NB4 (cell line): ENCODE results near the gene MECP2.
"Not testable (repeated sequence)": the region's sequence is repeated elsewhere in the genome, so short reads cannot be mapped to it uniquely, and the experiment has no call there.

Experiments
- DNase-seq: peaks from one replicate; pipeline ENCODE4 v3.0.0; 2010; ENCODE audit warnings: low read depth
- H3K4me3 ChIP-seq: one replicate; pipeline ENCODE4 v1.5.1; 2011; ENCODE audit warnings: mild to moderate bottlenecking, low read depth, low read length, moderate library complexity
- MAX ChIP-seq: IDR thresholded peaks from 2 replicates; pipeline ENCODE4 v1.6.1; 2011; ENCODE audit warnings: low read depth, low read length
- MYC ChIP-seq: IDR thresholded peaks from 2 replicates; pipeline ENCODE4 v1.6.1; 2011; ENCODE audit warnings: low read depth, low read length
- POLR2A ChIP-seq: IDR thresholded peaks from 2 replicates; pipeline ENCODE4 v1.6.1; 2011; ENCODE audit warnings: mild to moderate bottlenecking; ENCODE audit not compliant: insufficient read length; ENCODE audit errors: extremely low read depth
- TF ChIP-seq, protein P1 (sequence below): IDR thresholded peaks from one replicate; pipeline ENCODE4 v1.5.1; 2012; ENCODE audit warnings: low read depth, low read length

The MECP2 gene

GRCh38 chrX:154004315-154004714 lies 93.2 kb downstream of the MECP2 start:
- peak overlapping the region; percentile 16 for H3K4me3 ChIP-seq
- TF ChIP-seq, protein P1, sequence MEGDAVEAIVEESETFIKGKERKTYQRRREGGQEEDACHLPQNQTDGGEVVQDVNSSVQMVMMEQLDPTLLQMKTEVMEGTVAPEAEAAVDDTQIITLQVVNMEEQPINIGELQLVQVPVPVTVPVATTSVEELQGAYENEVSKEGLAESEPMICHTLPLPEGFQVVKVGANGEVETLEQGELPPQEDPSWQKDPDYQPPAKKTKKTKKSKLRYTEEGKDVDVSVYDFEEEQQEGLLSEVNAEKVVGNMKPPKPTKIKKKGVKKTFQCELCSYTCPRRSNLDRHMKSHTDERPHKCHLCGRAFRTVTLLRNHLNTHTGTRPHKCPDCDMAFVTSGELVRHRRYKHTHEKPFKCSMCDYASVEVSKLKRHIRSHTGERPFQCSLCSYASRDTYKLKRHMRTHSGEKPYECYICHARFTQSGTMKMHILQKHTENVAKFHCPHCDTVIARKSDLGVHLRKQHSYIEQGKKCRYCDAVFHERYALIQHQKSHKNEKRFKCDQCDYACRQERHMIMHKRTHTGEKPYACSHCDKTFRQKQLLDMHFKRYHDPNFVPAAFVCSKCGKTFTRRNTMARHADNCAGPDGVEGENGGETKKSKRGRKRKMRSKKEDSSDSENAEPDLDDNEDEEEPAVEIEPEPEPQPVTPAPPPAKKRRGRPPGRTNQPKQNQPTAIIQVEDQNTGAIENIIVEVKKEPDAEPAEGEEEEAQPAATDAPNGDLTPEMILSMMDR = no peak
- TF ChIP-seq MAX (no peak), MYC (no peak), POLR2A (no peak)
- DNase-seq = peak; percentile 77

DNA sequence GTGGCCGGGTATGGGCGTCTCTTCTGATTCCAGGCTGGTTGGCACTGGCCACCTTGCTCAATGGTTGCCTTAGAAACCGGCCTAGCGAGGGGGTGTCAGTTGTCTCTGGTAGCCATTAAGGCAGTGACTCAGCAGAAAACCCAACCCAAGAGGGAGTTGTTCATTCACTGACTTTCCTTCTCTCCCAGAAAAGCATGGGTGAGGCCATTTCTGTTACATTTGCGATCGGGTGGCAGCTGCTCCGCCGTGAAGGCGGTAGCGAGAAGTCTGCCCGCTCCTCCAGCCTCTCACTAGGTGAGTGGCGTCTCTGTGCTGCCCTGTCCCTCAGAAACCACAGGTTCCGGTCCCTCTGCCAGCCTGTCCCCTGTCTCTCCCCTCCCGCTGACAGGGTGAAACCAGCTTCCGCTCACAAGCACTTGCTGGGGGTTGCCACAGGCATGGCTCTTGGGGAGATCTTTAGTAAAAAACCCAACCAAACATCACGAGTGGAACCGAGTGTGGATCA lies 95.2 kb downstream of the MECP2 start:
- peak; percentile 95 for DNase-seq
- TF ChIP-seq, protein P1 = no peak
- peak; percentile 60 for TF ChIP-seq MYC
- peak; percentile 64 for TF ChIP-seq POLR2A
- peak overlapping the region; percentile 28 for H3K4me3 ChIP-seq

DNA sequence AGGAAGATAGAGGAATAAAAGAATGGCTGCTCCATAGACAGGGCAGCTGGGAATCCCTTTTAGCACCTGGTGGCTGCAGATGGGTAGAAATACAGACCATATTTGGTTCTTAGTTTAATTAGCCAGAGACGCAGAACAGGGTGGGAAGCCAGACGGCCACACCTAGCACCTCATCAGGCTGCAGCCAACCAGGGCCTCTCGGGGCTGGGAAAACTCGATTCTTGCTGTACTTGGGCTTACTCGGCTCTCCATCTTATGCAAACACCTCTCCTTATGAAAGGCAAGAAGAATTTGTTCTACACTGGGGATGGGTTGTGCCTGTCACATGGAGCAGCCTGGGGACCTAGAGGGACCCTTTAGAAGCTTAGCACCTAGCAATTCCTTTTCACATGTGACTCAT lies 97.5 kb downstream of the MECP2 start:
- no peak overlapping the region for H3K4me3 ChIP-seq
- 0 out of 2 replicates have a peak, but pooled peaks have one; percentile 39 for TF ChIP-seq MAX
- TF ChIP-seq POLR2A = no peak
- peak; percentile 46 for DNase-seq

- DNase-seq = peak; percentile 68
- TF ChIP-seq MYC (peak; percentile 25; the same call in 1 of the 2 replicates), POLR2A (no peak), MAX (no peak)
- TF ChIP-seq, protein P1 = no peak
- H3K4me3 ChIP-seq = no peak overlapping the region
Observed at GRCh38 chrX:153999359-154000037, 98.0 kb downstream of the MECP2 start.

DNA sequence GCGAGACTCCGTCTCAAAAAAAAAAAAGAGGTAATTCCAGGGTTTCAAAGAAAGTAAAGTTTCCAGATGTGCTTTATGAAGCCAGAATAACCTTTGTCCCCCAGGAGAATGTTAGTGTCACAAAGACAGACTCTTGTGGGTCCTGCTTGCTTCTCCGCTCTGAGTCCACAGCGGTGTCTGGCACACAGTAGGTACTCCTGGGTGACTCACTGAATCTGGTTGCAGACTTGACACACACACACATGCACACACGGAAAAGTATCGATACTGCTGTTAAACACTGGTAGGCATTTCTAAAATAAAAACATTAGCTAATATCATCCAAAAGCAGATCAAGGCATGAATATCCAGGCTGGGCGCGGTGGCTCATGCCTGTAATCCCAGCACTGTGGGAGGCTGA lies 102.0 kb downstream of the MECP2 start:
- H3K4me3 ChIP-seq = no peak overlapping the region
- TF ChIP-seq, protein P1 = no peak
- TF ChIP-seq MAX (no peak), MYC (no peak), POLR2A (no peak)
- DNase-seq = no peak

GRCh38 chrX:153994398-153994797 lies 103.1 kb downstream of the MECP2 start:
- not testable (repeated sequence) for H3K4me3 ChIP-seq, DNase-seq

GRCh38 chrX:153993978-153994377 lies 103.5 kb downstream of the MECP2 start:
- no peak for TF ChIP-seq MAX
- TF ChIP-seq POLR2A = no peak
- TF ChIP-seq MYC = no peak
- TF ChIP-seq, protein P1 = no peak
- DNase-seq = no peak
- no peak overlapping the region for H3K4me3 ChIP-seq
